ENCODE data around the gene TSPAN4.

TSPAN4 gene, protein sequence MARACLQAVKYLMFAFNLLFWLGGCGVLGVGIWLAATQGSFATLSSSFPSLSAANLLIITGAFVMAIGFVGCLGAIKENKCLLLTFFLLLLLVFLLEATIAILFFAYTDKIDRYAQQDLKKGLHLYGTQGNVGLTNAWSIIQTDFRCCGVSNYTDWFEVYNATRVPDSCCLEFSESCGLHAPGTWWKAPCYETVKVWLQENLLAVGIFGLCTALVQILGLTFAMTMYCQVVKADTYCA

DNA sequence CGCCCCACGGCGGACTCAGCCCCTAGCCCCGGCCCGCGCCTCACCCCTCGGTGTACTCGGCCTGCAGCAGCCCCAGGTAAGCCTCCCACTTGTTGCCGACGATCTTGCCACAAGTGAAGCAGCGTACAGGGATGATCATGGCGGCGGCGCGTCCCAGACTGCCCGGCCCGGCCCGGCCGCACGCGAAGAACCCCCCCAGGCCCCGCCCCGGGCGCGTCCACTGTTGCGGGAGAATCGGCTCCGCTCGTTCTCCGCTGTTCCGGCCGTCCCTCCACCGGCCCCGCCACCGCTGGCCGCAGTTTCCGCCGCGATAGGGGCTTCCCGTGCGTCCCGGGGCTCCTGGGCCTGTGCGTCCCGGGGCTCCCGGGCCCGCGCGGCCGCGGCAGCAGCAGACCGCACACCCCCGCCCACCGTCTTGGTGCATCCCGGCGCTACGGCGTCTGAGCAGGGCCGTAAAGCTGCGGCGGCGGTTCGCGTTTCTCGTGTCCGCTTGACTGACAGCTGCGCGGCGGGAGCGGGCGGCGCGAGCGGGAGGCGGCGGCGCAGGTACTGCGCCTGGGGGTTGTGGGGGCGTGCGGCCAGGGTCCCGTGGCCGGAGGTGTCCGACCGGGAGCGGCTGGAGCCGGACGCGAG is at the start of gene TSPAN4, which contains the start of gene POLR2L:
Gene TSPAN4, plus strand, starts transcription at position 483 of the 633 bp plus-strand sequence. CDS start 7,453 bp downstream, outside the sequence.
Gene POLR2L, minus strand, starts transcription at position 160 of the 633 bp plus-strand sequence. Its CDS starts 21 bp downstream, at position 139.
- DNase-seq, result peak; percentile 84 to 88

DNA sequence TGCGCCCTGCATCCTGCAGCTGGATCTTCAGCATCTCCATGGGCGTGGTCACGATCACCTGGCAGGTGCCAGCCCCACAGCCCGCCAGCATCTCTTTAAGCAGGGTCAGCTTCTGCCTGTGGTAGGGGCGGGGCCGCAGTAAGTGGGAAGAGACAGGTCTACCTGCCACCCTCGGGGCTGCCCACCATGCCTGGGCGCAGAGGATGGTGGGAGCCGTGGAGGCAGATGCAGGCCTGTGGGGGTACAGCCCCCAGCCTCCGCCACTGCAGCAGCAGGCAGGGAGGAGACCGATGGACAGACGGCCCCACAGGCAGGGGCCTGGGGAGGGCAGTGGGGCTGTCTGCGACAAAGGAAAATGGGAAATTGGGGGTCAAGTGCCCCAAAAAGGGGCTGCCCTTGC is 49.8 kb upstream of the TSPAN4 start:
- DNase-seq, result peak in 1 of 2 experiments; percentile 43

GRCh38 chr11:793556-793955 is 49.1 kb upstream of the TSPAN4 start:
- DNase-seq, result no peak

DNA sequence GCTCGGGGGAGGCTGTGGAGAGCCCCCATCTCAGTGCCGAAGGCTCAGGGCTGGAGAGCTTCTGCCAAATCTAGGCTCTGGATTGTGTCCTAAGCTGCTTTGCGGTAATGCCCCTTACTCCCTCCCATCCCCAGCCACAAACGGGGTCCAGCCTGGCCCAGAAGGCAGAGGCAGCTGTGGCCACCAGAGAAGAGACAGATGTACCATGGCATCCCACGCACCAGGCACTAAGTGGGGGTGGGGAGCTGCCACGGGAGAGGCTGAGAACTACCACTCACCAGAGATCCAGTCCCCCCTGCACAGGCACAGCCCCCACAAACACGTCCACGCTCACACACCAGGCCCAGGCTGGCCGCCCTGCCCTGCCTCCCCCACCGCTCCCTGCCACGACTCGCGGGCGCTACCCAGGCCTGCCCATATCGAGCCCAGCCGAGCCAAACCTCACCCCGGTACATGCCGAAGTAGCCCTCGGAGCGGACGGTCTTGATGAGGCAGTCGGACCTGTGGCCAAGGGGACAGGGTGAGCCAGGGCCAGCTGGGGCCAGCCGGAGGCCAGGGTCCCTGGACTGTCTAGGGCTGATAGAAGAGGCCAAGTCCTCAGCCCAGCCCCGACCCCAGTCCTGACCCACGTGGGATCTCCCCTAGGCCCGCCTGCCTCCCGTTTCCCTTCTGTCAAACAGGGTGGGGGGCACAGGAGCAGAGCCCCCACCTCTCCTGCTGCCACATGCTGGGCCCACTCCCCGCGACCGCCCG is 48.5 kb upstream of the TSPAN4 start:
- DNase-seq, result no peak

DNA sequence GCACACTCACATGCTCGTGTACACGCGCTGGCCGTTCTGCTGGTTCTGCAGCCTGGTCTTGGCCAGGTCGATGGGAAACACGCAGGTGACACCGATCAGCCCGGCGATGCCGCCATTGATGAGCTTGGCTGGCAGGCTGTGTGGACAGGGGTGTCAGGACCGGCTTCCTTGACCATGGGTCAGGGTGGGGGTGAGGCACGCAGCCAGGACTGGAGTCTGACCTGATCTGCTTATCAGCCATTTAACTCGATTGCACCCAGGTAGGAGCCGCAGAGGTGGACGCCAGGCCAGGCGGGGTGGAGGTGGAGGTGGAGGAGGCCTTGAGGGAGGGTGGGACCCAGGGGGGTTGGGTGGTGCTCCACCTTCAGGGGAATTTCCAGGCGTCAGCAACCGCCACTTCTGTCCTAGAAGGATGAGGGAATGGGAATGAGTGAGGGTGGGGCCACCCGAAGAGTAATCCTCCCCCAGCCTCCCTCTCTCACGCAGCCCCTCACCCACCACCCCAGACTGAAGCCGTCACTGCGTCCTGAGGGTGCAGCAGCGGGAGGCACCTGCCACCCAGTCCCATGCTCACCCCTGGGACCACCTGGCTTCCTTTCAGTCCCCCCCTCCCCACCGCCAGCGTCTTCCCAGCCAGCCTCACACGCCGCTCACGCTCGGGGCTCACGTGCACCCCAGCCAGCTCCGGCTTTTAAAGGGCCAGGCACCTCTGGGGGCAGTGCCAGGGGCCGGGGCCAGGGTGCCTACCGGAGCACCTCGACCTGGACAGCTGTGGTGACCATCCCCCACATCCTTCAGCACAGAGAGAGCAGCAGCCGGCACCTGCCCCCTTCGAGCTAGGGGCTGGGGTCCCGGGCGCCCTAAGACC is 47.7 kb upstream of the TSPAN4 start:
- no peak for DNase-seq

GRCh38 chr11:795634-796564 is 46.8 kb upstream of the TSPAN4 start:
- DNase-seq, result peak; percentile 49 to 86

- DNase-seq, result no peak
Measured at GRCh38 chr11:796565-797295, 45.9 kb upstream of the TSPAN4 start.

DNA sequence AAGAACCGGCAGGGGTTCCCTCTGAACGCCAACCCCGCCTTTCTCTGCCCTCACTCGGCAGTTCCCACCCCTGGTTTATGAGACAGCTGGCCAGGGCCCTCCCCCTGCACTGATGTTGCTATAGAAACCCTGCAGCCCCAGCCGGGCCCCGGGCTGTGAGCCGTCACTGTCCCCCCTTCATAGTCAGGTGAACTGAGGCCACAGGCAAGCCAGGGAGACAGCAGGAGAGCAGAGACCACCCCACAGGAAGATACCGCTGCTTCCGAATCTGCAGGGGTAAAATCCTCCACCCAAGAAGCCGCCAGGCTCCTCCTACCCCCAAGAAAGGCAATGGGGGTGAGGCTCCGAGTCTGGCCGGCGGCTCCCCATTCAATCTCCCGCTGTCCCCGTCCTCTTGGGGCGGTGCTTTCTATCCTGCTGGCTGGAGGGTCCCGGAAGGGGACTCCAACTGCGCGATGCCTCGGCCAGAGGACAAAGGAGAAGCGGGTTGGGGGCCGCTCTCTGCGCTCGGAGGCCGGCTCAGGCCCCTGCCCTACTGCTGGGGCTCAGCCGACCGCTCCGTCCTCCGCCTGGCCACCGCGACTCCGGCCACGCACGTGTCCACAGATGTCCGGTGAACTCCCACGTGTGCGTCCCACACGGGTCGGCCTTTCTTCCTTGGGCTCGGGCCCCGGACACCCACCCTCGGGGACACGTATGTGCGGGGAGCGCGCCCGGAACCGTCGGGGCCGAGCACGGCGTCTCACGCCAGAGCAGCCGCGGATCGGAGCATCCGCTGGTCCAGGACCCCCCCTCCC is 45.2 kb upstream of the TSPAN4 start:
- DNase-seq, result peak; percentile 77 to 83

- peak; percentile 58 to 78 for DNase-seq
Measured at GRCh38 chr11:798093-798713, 44.4 kb upstream of the TSPAN4 start, which contains the start of gene SLC25A22. Gene SLC25A22 (minus strand): TSS chr11:798281. CDS start chr11:795006, 3,275 bp downstream.

DNA sequence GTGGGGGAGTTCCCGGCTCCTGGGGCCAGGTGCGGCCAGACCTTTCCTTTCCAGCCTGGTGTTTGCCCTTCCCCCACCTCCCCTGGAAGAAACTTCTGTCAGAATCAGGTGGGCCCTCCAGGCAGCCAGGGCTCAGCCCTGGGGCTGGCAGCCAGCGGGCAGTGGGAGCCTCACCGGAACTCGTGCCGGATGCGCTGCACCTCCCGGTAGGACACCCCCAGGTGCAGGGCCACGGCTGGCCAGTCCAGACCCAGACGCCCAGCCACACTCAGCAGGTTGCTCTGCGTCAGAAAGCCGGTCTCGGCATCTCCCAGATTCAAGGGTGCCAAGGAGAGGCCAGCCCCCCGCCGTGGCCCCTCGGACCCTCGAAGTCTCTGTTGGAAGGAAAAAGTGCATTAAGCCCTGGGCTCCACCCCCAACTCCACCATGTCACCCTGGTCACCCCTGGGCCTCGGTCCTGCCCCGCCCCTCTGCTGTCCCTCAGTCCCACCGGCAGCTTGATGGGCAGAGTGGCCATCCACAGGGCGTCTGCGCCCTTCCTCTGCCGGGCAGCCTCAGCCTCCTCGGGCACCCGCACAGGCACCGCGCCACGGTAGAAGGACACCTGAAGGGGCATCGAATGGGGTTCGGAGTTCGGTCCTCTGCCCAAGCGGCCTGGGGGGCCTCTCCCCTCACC is 42.9 kb upstream of the TSPAN4 start:
- no peak for DNase-seq

DNA sequence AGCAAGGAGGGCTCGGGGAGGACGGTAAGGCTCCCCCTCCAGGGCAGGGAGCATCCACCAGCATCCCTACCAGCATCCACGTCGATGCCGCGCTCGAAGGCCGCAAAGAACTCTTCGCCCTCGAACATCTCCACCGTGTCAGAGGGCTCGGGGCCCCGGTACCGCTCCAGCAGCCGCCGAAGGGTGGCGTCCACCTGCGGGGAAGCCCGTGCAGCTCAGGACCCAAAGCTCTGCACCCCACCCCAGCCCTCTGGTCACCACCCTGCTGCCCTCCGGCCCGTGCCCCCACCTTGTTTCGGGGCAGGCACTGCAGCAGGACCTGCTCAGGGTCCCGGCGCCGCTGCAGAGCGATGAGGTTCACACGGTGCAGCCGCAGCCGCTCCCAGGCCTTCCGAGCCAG is 42.2 kb upstream of the TSPAN4 start:
- DNase-seq, result no peak

DNA sequence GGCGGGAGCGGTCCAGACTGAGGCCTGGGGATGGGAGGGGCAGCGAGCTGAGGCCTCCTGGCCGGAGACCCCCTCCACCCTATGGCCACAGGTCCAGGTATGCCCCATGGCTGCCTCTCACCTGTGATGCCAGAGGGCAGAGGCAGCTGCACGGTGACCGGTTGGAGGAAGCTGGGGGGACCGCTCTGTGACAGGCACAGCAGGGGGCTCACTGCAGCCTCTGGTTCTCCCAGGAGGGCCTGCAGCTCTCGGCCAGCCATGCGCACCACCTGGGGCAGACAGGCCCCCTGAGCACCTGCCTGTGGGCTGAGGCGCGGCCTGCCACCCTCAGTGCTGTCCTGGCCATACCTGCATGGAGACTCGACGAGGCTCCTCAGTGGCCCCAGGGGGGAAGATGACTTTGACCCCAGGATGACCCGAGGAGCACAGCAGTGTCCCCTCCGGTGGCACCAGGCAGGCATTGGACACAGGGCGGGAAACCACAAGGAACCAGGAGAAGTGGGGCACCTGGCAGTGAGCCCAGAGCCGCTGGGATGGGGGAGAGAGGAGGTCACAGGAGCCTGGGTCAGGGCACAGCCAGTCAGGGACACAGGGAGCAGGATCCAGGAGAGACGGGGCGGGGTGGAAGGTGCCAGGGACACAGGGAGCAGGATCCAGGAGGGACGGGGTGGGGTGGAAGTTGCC is 41.4 kb upstream of the TSPAN4 start:
- no peak for DNase-seq

DNA sequence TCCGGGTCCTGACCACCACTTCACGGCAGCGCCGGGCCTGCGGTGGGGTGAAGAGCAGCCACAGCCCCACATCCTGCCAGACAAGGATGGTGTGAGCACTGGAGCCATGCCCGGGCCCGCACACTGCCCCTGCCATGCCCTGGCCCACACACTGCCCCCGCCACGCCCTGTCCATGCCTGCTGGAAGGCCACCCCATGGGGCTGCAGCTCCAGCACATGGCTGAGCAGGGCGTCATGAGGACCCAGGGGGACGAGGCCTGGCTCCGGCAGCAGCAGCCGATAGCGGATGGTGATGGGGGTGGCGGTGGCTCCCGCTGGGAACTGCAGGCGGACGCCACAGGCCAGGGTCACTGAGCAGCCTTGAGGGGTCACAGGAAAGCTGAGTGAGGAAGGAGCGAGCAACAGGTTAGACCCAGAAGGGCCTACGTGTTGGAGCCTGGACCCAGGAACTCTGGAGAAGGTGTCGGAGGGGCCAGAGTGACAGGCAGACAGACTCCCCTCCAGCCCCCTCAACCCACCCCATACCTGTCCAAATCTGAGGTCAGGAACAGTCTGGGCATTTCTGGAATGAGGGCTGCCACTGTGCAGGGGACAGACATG is 40.5 kb upstream of the TSPAN4 start:
- DNase-seq, result no peak

DNA sequence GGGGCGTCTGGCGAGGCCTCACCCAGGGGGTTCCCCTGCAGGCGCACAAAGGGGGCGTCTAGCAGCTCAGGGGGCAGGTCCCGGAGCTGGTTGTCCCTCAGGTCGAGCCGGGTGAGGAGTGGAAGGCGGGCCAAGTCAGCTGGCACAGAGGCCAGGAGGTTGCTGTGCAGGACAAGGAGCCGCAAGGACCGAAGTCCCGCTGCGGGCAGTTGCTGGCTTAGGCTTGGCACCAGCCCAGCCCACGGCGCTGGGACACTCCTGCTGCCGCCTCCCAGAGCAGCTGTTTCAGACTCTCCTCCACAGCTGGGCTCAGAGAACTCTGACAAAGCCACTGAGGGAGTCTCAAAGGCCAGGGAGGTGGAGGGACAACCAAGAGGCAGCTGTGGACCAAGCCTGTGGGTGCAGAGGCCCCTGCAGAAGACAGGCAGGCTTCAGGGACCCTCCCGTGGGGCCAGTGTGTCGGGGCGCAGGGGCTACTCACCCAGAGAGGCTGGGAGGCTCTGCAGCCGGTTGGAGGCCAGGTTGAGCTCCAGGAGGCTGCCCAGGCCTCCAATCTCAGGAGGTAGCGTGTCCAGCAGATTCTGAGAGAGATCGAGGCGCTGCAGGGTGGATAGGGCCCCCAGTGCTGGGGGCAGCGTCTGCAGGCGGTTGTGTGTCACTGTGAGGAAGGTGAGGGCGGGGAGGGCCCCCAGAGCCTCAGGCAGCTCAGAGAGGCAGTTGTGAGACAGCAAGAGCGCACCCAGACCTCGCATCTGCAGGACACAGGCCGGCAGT is 39.8 kb upstream of the TSPAN4 start:
- no peak for DNase-seq

GRCh38 chr11:803467-803742 is 39.2 kb upstream of the TSPAN4 start:
- DNase-seq, result no peak

GRCh38 chr11:803770-804598 is 38.7 kb upstream of the TSPAN4 start:
- peak; percentile 72 to 80 for DNase-seq
